Measurements from ENCODE around the gene ENHO.
A peak's percentile ranks its signal among the peaks of the same experiment; 100 is the strongest.

ENHO gene

DNA sequence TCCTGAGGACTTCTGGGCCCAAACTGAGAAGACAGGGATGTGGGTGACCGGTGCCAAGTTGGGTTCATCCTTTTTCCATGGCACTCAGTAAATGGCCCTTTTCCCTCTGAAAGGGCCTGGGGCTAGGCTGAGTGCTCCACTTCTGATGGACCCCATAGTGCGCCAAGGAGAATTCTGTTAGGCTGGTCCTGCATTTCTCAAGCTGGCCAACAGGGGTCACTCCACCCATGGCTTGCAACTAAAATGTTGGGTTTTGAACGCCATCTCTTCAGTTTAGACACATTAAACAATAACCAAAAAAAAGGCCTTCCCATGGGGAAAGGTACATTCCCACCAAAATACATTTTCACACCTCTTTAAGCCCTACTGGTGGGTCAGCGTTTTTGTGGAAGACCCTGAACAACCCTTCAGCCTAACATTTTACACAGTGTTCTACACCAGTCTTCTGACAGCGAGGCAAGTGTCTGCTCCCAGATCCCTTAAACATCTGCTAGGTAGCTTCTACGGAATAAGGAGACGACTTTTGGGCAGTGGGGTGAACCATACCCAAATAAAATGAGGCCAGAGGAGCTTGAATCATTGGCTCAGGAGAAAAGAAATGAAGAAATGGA is 39.5 kb upstream of the ENHO start:
- H3K18ac ChIP-seq (ENCODE audit: low read length) = peak overlapping the region; percentile 11
- no peaks in the 10 kb centered on the region for H3K27me3 ChIP-seq (ENCODE audit: control insufficient read depth in 3 of 3, insufficient read depth in 3 of 3, low read depth in 1 of 3, low read length in 3 of 3)
- H4K91ac ChIP-seq (ENCODE audit: low read depth, low read length, poor library complexity) = no peak overlapping the region
- peaks cover 5% of the 10 kb centered on the region for H3K79me1 ChIP-seq (ENCODE audit: low read depth, low read length)
- H3K36me3 ChIP-seq (replicated peaks in 1 of 2; ENCODE audit: control insufficient read depth in 2 of 2, insufficient read depth in 2 of 2, low read length in 2 of 2) = peaks cover 31 to 97% of the 10 kb centered on the region in 2 donors
- peaks cover 26 to 48% of the 10 kb centered on the region in 2 donors for H3K4me1 ChIP-seq (ENCODE audit: control insufficient read depth in 2 of 2, insufficient read depth in 1 of 2, low read depth in 1 of 2, low read length in 2 of 2)
- no peak overlapping the region for H2BK120ac ChIP-seq (ENCODE audit: low read depth, low read length)
- H4K8ac ChIP-seq (ENCODE audit: low read depth, low read length) = no peak overlapping the region
- H2BK12ac ChIP-seq (ENCODE audit: low read length) = no peak overlapping the region
- H3K4ac ChIP-seq (ENCODE audit: low read length) = no peak overlapping the region
- H3K27ac ChIP-seq (replicated peaks; ENCODE audit: low read length) = no peak overlapping the region
- H3K4me3 ChIP-seq (ENCODE audit: low read length in 2 of 2) = no peak overlapping the region
- H3K9me3 ChIP-seq (replicated peaks in 1 of 2; ENCODE audit: control insufficient read depth in 2 of 2, insufficient read depth in 1 of 2, low read depth in 1 of 2, low read length in 2 of 2) = peaks cover 3 to 25% of the 10 kb centered on the region in 2 donors
- no peak overlapping the region for H2AK5ac ChIP-seq (ENCODE audit: low read depth, low read length)
- H3K4me2 ChIP-seq (ENCODE audit: insufficient read depth, low read length, poor library complexity, severe bottlenecking) = no peak overlapping the region
- no peak overlapping the region for H2BK5ac ChIP-seq (ENCODE audit: low read length)
- WGBS, 2 donors (ENCODE audit: extremely low coverage in 2 of 2, insufficient read length in 2 of 2, insufficient replicate concordance in 1 of 2) = no CpG with 5 or more reads among the region's 7 CpGs
- no peak for DNase-seq (ENCODE audit: low spot score)
- no peak overlapping the region for H3K9ac ChIP-seq (ENCODE audit: low read depth, low read length, poor library complexity)
- H2BK15ac ChIP-seq (ENCODE audit: low read length) = no peak overlapping the region
- H3K23ac ChIP-seq (ENCODE audit: low read depth, low read length, poor library complexity) = no peak overlapping the region
- H2AFZ ChIP-seq (ENCODE audit: low read length) = no peak overlapping the region
- no peak overlapping the region for H3K14ac ChIP-seq (ENCODE audit: low read length)

DNA sequence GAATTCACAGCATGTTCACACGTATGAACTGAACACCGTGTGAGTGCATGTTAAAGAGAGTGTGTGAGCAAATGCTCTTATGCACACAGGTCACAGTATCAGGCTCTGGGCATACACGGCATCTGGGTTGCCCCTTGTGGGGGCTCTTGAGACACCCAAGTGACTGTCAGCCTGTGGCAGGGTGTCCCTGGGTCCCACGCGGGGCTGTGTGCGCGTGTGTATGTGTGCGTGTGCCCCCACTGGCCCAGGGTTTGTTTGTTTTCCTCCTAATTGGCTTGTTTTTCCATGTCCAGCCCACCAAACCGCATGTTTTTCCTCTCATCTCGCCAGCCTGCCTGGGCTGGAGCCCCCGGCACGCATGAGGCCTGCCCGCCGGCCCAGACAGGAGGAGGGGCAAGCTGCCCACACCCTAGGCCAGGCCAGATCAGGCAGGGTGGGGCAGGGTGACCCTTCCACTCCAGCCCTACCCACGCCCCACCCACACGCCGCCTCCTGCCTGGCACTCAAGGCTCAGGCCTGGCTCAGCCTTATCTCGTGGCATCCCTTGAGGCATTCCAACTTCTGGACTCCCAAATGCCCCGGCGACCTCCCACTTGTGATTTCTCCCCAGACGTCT is 37.9 kb upstream of the ENHO start:
- H4K8ac ChIP-seq (ENCODE audit: low read depth, low read length) = no peak overlapping the region
- no peaks in the 10 kb centered on the region for H3K27me3 ChIP-seq (ENCODE audit: control insufficient read depth in 3 of 3, insufficient read depth in 3 of 3, low read depth in 1 of 3, low read length in 3 of 3)
- DNase-seq (ENCODE audit: low spot score) = no peak
- peak overlapping the region; percentile 0 for H3K18ac ChIP-seq (ENCODE audit: low read length)
- H3K14ac ChIP-seq (ENCODE audit: low read length) = no peak overlapping the region
- no peak overlapping the region for H2BK15ac ChIP-seq (ENCODE audit: low read length)
- H3K79me1 ChIP-seq (ENCODE audit: low read depth, low read length) = peaks cover 5% of the 10 kb centered on the region
- peak overlapping the region; percentile 9 for H2AK5ac ChIP-seq (ENCODE audit: low read depth, low read length)
- H3K4me2 ChIP-seq (ENCODE audit: insufficient read depth, low read length, poor library complexity, severe bottlenecking) = no peak overlapping the region
- H3K9me3 ChIP-seq (replicated peaks in 1 of 2; ENCODE audit: control insufficient read depth in 2 of 2, insufficient read depth in 1 of 2, low read depth in 1 of 2, low read length in 2 of 2) = peaks cover 3 to 25% of the 10 kb centered on the region in 2 donors
- WGBS, 2 donors (ENCODE audit: extremely low coverage in 2 of 2, insufficient read length in 2 of 2, insufficient replicate concordance in 1 of 2) = no CpG with 5 or more reads among the region's 21 CpGs
- peak overlapping the region; percentile 0 for H2BK5ac ChIP-seq (ENCODE audit: low read length)
- peak overlapping the region; percentile 51 for H2BK12ac ChIP-seq (ENCODE audit: low read length)
- peak overlapping the region; percentile 53 for H3K27ac ChIP-seq (replicated peaks; ENCODE audit: low read length)
- H4K91ac ChIP-seq (ENCODE audit: low read depth, low read length, poor library complexity) = peak overlapping the region; percentile 28
- H3K23ac ChIP-seq (ENCODE audit: low read depth, low read length, poor library complexity) = no peak overlapping the region
- peaks cover 37 to 96% of the 10 kb centered on the region in 2 donors for H3K36me3 ChIP-seq (replicated peaks in 1 of 2; ENCODE audit: control insufficient read depth in 2 of 2, insufficient read depth in 2 of 2, low read length in 2 of 2)
- no peak overlapping the region for H2AFZ ChIP-seq (ENCODE audit: low read length)
- H2BK120ac ChIP-seq (ENCODE audit: low read depth, low read length) = no peak overlapping the region
- H3K4me3 ChIP-seq (ENCODE audit: low read length in 2 of 2) = no peak overlapping the region
- no peak overlapping the region for H3K4ac ChIP-seq (ENCODE audit: low read length)
- H3K9ac ChIP-seq (ENCODE audit: low read depth, low read length, poor library complexity) = peak overlapping the region; percentile 54
- peaks cover 28 to 37% of the 10 kb centered on the region in 2 donors for H3K4me1 ChIP-seq (ENCODE audit: control insufficient read depth in 2 of 2, insufficient read depth in 1 of 2, low read depth in 1 of 2, low read length in 2 of 2)

DNA sequence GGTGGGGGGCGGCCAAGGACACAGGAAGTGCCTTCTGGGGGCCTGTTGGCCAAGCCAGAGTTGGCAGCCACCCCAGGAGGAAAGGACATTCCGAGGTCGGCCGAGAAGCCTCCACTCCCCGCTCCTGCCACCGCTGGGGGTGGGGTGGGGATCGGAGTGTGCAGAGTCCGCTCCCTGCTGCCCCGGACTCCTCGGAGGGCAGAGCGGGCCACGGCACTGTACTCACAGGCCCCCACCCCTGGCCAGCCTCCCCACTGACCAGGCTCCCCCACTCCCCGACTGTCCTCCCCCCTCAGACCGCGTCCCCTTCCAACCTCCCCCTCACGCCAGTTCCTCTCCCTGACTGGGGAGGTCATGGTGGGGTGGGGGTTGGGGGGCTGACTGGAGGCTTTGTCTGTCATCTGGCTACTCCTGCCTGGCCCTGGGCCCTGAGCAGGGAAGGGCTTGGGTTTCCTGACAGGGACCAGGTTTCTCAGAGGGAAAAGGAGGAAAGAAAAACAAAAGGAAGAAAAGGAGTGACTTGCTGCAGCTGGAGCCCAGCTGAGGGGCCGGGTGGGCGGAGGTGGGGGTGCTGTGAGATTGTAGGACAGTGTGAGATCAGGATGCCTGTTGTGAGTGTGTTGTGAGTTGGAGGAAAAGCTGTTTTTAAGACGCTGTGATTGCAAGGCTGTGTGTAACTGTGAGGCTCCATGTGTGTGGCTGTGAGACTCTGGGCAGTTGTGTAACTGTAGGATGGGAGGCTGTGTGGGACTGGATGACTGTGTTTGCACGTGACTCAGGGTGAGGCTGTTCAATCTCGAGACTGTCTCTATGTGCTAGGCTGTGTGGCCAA is 37.0 kb upstream of the ENHO start:
- H3K4me1 ChIP-seq (ENCODE audit: control insufficient read depth in 2 of 2, insufficient read depth in 1 of 2, low read depth in 1 of 2, low read length in 2 of 2) = peaks cover 34 to 36% of the 10 kb centered on the region in 2 donors
- H3K4me2 ChIP-seq (ENCODE audit: insufficient read depth, low read length, poor library complexity, severe bottlenecking) = no peak overlapping the region
- H2AFZ ChIP-seq (ENCODE audit: low read length) = no peak overlapping the region
- H4K91ac ChIP-seq (ENCODE audit: low read depth, low read length, poor library complexity) = peak overlapping the region; percentile 38
- H3K79me1 ChIP-seq (ENCODE audit: low read depth, low read length) = peaks cover 5% of the 10 kb centered on the region
- no CpG with 5 or more reads among the region's 21 CpGs for WGBS, 2 donors (ENCODE audit: extremely low coverage in 2 of 2, insufficient read length in 2 of 2, insufficient replicate concordance in 1 of 2)
- H3K23ac ChIP-seq (ENCODE audit: low read depth, low read length, poor library complexity) = no peak overlapping the region
- H4K8ac ChIP-seq (ENCODE audit: low read depth, low read length) = no peak overlapping the region
- H2BK120ac ChIP-seq (ENCODE audit: low read depth, low read length) = peak overlapping the region; percentile 88
- no peak overlapping the region for H3K14ac ChIP-seq (ENCODE audit: low read length)
- peaks cover 37 to 96% of the 10 kb centered on the region in 2 donors for H3K36me3 ChIP-seq (replicated peaks in 1 of 2; ENCODE audit: control insufficient read depth in 2 of 2, insufficient read depth in 2 of 2, low read length in 2 of 2)
- peak overlapping the region; percentile 83 for H3K9ac ChIP-seq (ENCODE audit: low read depth, low read length, poor library complexity)
- peak overlapping the region; percentile 0 for H2BK5ac ChIP-seq (ENCODE audit: low read length)
- H3K18ac ChIP-seq (ENCODE audit: low read length) = peak overlapping the region; percentile 94
- peaks cover 3 to 25% of the 10 kb centered on the region in 2 donors for H3K9me3 ChIP-seq (replicated peaks in 1 of 2; ENCODE audit: control insufficient read depth in 2 of 2, insufficient read depth in 1 of 2, low read depth in 1 of 2, low read length in 2 of 2)
- no peak overlapping the region for H3K4me3 ChIP-seq (ENCODE audit: low read length in 2 of 2)
- no peak overlapping the region for H3K4ac ChIP-seq (ENCODE audit: low read length)
- no peaks in the 10 kb centered on the region for H3K27me3 ChIP-seq (ENCODE audit: control insufficient read depth in 3 of 3, insufficient read depth in 3 of 3, low read depth in 1 of 3, low read length in 3 of 3)
- peak overlapping the region; percentile 53 for H3K27ac ChIP-seq (replicated peaks; ENCODE audit: low read length)
- peak overlapping the region; percentile 85 for H2AK5ac ChIP-seq (ENCODE audit: low read depth, low read length)
- H2BK15ac ChIP-seq (ENCODE audit: low read length) = peak overlapping the region; percentile 30
- no peak overlapping the region for H2BK12ac ChIP-seq (ENCODE audit: low read length)
- DNase-seq (ENCODE audit: low spot score) = no peak
